A549 (cell line): Measurements from ENCODE around the gene PRKAG2. TPM values are rescaled to one million over a fixed set of nuclear protein-coding genes. Genes with fewer than 3 reads are reported as not detected.

Experiments used
- ATAC-seq, 2 experiments: fragments of 200-7000 bp in 1 of 2; fragments of >200 bp in 1 of 2; cut with Nextera tagmentation in 1 of 2; cut with Tn5 transposase in 1 of 2; 3 replicates each; pipeline versions ENCODE4 v1.8.0 to v1.9.1; 2018 to 2020; ENCODE audit warnings: mild to moderate bottlenecking in 1 of 2, moderate library complexity in 1 of 2
- CTCF ChIA-PET: fragments of 300-600 bp; sonication (Branson Sonifier 250); formaldehyde crosslinking; extraction: SDS; loops from one replicate; lab custom pipeline; 2021; ENCODE audit warnings: antibody characterized with exemption, inconsistent platforms; lab: Yijun Ruan, JAX
- POLR2A ChIA-PET: fragments of 350-600 bp; formaldehyde crosslinking; extraction: SDS; loops from one replicate; lab custom pipeline; 2021; ENCODE audit warnings: antibody characterized with exemption, inconsistent platforms; lab: Yijun Ruan, JAX
- DNase-seq, 2 experiments: peaks; one replicate each; pipeline versions ENCODE4 v3.0.0 to v3.0.0-alpha.2; 2011 to 2016; ENCODE audit warnings: low read depth in 1 of 2, low spot score in 1 of 2
- FAIRE-seq: peaks from 2 replicates; lab custom pipeline; 2011; peaks lifted over from hg19 to GRCh38; lab: Jason Lieb, UNC
- H3K27ac ChIP-seq, 2 experiments: fragments of >200 bp; sonication (Bioruptor Twin); formaldehyde crosslinking; 3 replicates each; pipeline ENCODE4 v1.5.1; 2016 to 2017
- H3K4me1 ChIP-seq: fragments of >200 bp; sonication (Bioruptor Twin); formaldehyde crosslinking; 3 replicates; pipeline ENCODE4 v1.6.1; 2016
- H3K4me2 ChIP-seq: fragments of >200 bp; sonication (Bioruptor Twin); formaldehyde crosslinking; 3 replicates; pipeline ENCODE4 v1.6.1; 2016
- H3K4me3 ChIP-seq: fragments of >200 bp; sonication (Bioruptor Twin); formaldehyde crosslinking; 3 replicates; pipeline ENCODE4 v1.5.1; 2016
- H3K9me3 ChIP-seq: fragments of >200 bp; sonication (Bioruptor Twin); formaldehyde crosslinking; 3 replicates; pipeline ENCODE4 v1.6.1; 2016
- BHLHE40 ChIP-seq: IDR thresholded peaks from 2 replicates; pipeline ENCODE4 v1.6.1; 2012; ENCODE audit warnings: low read depth, low read length, inconsistent platforms
- CBX2 ChIP-seq: fragments of 200-600 bp; sonication (generic); IDR thresholded peaks from 2 replicates; pipeline ENCODE4 v1.6.1; 2016; ENCODE audit warnings: low read depth, mild to moderate bottlenecking, borderline replicate concordance
- CBX8 ChIP-seq: fragments of 200-600 bp; sonication (generic); IDR thresholded peaks from 2 replicates; pipeline ENCODE4 v1.6.1; 2016
- CHD2 ChIP-seq: fragments of 150-350 bp; IDR thresholded peaks from 2 replicates; pipeline ENCODE4 v1.6.1; 2014; ENCODE audit warnings: low read length; ENCODE audit not compliant: partially characterized antibody
- CHD4 ChIP-seq: fragments of 200-600 bp; sonication (generic); IDR thresholded peaks from 2 replicates; pipeline ENCODE4 v1.6.1; 2016; ENCODE audit warnings: antibody characterized with exemption, mild to moderate bottlenecking, borderline replicate concordance
- EHMT2 ChIP-seq: fragments of 200-600 bp; sonication (generic); IDR thresholded peaks from 2 replicates; pipeline ENCODE4 v1.6.1; 2016; ENCODE audit warnings: antibody characterized with exemption, low read depth, mild to moderate bottlenecking, moderate library complexity
- ELK1 ChIP-seq: fragments of 150-350 bp; IDR thresholded peaks from 2 replicates; pipeline ENCODE4 v1.6.1; 2014; ENCODE audit warnings: low read depth, mild to moderate bottlenecking, low read length
- FOXS1 ChIP-seq: fragments of 250-450 bp; sonication (Bioruptor Pico); IDR thresholded peaks from 2 replicates; pipeline ENCODE4 v1.5.0; 2020; ENCODE audit warnings: mild to moderate bottlenecking, moderate library complexity
- HOXA7 ChIP-seq: fragments of 250-450 bp; sonication (Bioruptor Pico); IDR thresholded peaks from 2 replicates; pipeline ENCODE4 v1.5.0; 2020; ENCODE audit warnings: mild to moderate bottlenecking, moderate library complexity
- HOXB13 ChIP-seq: fragments of 250-450 bp; sonication (Bioruptor Pico); IDR thresholded peaks from 2 replicates; pipeline ENCODE4 v1.5.0; 2020; ENCODE audit warnings: low read depth, mild to moderate bottlenecking, moderate library complexity
- MAFK ChIP-seq: fragments of 450-650 bp; IDR thresholded peaks from 2 replicates; pipeline ENCODE4 v1.6.1; 2014; ENCODE audit not compliant: partially characterized antibody
- MAX ChIP-seq: IDR thresholded peaks from 2 replicates; pipeline ENCODE4 v1.6.1; 2012
- MAZ ChIP-seq: fragments of 150-350 bp; IDR thresholded peaks from 2 replicates; pipeline ENCODE4 v1.6.1; 2014; ENCODE audit warnings: antibody characterized with exemption, low read depth, low read length, borderline replicate concordance
- NPAS2 ChIP-seq: fragments of 250-450 bp; sonication (Bioruptor Pico); IDR thresholded peaks from 2 replicates; pipeline ENCODE4 v1.8.0; 2022; ENCODE audit warnings: mild to moderate bottlenecking, moderate library complexity, borderline replicate concordance
- SREBF2 ChIP-seq: fragments of 450-650 bp; IDR thresholded peaks from 2 replicates; pipeline ENCODE4 v1.6.1; 2014; ENCODE audit warnings: mild to moderate bottlenecking, moderate library complexity
- ZC3H11A ChIP-seq: fragments of 450-650 bp; IDR thresholded peaks from 2 replicates; pipeline ENCODE4 v1.6.1; 2014; ENCODE audit warnings: antibody characterized with exemption, mild to moderate bottlenecking
- ZSCAN20 ChIP-seq: fragments of 250-450 bp; sonication (Bioruptor Pico); IDR thresholded peaks from 2 replicates; pipeline ENCODE4 v1.8.0; 2022; ENCODE audit warnings: mild to moderate bottlenecking, moderate library complexity
- WGBS: methylation state at CpG from one replicate; pipeline ENCODE4 v1.1.6; 2017; ENCODE audit errors: missing lambda C conversion rate; 5-methylcytosine and 5-hydroxymethylcytosine counted together
- polyA plus RNA-seq, 4 experiments: library from polyadenylated mRNA; depleted of rRNA in 3 of 4; stranded (reverse); fragments of >200 nt; fragmentation: RNase III in 1 of 4; extraction: RNeasy Plus Mini Kit Qiagen cat#74134 plus additional on column Dnase treatment in 1 of 4; gene quantifications; 2 replicates in 3 of 4; 3 replicates in 1 of 4; pipeline ENCODE4 v1.2.3, GENCODE V29; 2011 to 2017
- TF ChIP-seq, protein P1 (sequence below): fragments of 250-450 bp; sonication (Bioruptor Pico); IDR thresholded peaks from 2 replicates; pipeline ENCODE4 v1.5.0; 2020; ENCODE audit warnings: low read depth, mild to moderate bottlenecking, moderate library complexity
- TF ChIP-seq, protein P2 (sequence below): fragments of 200-600 bp; sonication (generic); IDR thresholded peaks from 2 replicates; pipeline ENCODE4 v1.6.1; 2016; ENCODE audit warnings: antibody characterized with exemption, mild to moderate bottlenecking, moderate library complexity
- TF ChIP-seq, protein P3 (sequence below): fragments of 250-450 bp; sonication (Bioruptor Pico); IDR thresholded peaks from 2 replicates; pipeline ENCODE4 v1.5.0; 2021; ENCODE audit warnings: mild to moderate bottlenecking, moderate library complexity, borderline replicate concordance

The PRKAG2 gene
- polyA plus RNA-seq, 2 of the 4 experiments (the other 2 are of a cell fraction) = 26.5 to 31.7 TPM

- DNase-seq (no peak), FAIRE-seq (no peak), ATAC-seq (peak; percentile 44 to 52; a peak in 5 of 6 replicates)
- TF ChIP-seq, protein P1, sequence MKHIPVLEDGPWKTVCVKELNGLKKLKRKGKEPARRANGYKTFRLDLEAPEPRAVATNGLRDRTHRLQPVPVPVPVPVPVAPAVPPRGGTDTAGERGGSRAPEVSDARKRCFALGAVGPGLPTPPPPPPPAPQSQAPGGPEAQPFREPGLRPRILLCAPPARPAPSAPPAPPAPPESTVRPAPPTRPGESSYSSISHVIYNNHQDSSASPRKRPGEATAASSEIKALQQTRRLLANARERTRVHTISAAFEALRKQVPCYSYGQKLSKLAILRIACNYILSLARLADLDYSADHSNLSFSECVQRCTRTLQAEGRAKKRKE (CRISPR knock-in tag) = no peak
- TF ChIP-seq CHD2 (no peak), ZSCAN20 (CRISPR knock-in tag) (no peak), NPAS2 (CRISPR knock-in tag) (no peak), MAFK (no peak), CHD4 (no peak), CBX2 (no peak), ZC3H11A (no peak), HOXA7 (CRISPR knock-in tag) (no peak), MAZ (no peak), CBX8 (no peak), EHMT2 (no peak), HOXB13 (CRISPR knock-in tag) (no peak), BHLHE40 (no peak), ELK1 (no peak), FOXS1 (CRISPR knock-in tag) (no peak), MAX (no peak), SREBF2 (no peak)
- TF ChIP-seq, protein P2, sequence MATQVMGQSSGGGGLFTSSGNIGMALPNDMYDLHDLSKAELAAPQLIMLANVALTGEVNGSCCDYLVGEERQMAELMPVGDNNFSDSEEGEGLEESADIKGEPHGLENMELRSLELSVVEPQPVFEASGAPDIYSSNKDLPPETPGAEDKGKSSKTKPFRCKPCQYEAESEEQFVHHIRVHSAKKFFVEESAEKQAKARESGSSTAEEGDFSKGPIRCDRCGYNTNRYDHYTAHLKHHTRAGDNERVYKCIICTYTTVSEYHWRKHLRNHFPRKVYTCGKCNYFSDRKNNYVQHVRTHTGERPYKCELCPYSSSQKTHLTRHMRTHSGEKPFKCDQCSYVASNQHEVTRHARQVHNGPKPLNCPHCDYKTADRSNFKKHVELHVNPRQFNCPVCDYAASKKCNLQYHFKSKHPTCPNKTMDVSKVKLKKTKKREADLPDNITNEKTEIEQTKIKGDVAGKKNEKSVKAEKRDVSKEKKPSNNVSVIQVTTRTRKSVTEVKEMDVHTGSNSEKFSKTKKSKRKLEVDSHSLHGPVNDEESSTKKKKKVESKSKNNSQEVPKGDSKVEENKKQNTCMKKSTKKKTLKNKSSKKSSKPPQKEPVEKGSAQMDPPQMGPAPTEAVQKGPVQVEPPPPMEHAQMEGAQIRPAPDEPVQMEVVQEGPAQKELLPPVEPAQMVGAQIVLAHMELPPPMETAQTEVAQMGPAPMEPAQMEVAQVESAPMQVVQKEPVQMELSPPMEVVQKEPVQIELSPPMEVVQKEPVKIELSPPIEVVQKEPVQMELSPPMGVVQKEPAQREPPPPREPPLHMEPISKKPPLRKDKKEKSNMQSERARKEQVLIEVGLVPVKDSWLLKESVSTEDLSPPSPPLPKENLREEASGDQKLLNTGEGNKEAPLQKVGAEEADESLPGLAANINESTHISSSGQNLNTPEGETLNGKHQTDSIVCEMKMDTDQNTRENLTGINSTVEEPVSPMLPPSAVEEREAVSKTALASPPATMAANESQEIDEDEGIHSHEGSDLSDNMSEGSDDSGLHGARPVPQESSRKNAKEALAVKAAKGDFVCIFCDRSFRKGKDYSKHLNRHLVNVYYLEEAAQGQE = no peak
- TF ChIP-seq, protein P3, sequence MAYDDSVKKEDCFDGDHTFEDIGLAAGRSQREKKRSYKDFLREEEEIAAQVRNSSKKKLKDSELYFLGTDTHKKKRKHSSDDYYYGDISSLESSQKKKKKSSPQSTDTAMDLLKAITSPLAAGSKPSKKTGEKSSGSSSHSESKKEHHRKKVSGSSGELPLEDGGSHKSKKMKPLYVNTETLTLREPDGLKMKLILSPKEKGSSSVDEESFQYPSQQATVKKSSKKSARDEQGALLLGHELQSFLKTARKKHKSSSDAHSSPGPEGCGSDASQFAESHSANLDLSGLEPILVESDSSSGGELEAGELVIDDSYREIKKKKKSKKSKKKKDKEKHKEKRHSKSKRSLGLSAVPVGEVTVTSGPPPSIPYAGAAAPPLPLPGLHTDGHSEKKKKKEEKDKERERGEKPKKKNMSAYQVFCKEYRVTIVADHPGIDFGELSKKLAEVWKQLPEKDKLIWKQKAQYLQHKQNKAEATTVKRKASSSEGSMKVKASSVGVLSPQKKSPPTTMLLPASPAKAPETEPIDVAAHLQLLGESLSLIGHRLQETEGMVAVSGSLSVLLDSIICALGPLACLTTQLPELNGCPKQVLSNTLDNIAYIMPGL = no peak
- Histone ChIP-seq H3K4me1 (peaks cover 27% of the 10 kb centered on the region), H3K9me3 (peaks cover 12% of the 10 kb centered on the region; the same call in 2 of the 3 replicates), H3K4me3 (no peak overlapping the region), H3K27ac (peak overlapping the region; percentile 40 to 50; a peak in 5 of 6 replicates), H3K4me2 (peak overlapping the region; percentile 59)
- WGBS = 63% methylated on average over 5 of the region's 5 CpGs
- ChIA-PET CTCF (interaction anchor here (0.8 to 2.5 kb wide), 4 partner anchors 10 to 136 kb away, joined by 3 to 8 read pairs (median 4); no protein-coding TSS in a partner anchor), POLR2A (no interaction called here)
Observed at GRCh38 chr7:151918510-151918843, 41.6 kb upstream of the PRKAG2 start.
